ENCODE data around the gene ZC3H4.

- TF ChIP-seq CTCF (IDR thresholded peaks at IDR 0.05) (no peak), POLR2A (IDR thresholded peaks at IDR 0.05) (no peak)
Measured at GRCh38 chr19:47111682-47112165, 1.9 kb downstream of the ZC3H4 start.
